HG03558 (cell line): ENCODE results near the gene OR10K2.
"Not testable (repeated sequence)": the region's sequence is repeated elsewhere in the genome, so short reads cannot be mapped to it uniquely, and the experiment has no call there.

Experiments used
- ATAC-seq: cut with Tn5 transposase; IDR thresholded peaks from one replicate; pipeline ENCODE4 v1.9.1; 2021; ENCODE audit warnings: moderate number of reproducible peaks; ENCODE audit not compliant: unreplicated experiment; ENCODE audit errors: extremely low read depth

OR10K2 gene

GRCh38 chr1:158426137-158426536, at the start of gene OR10K2:
Gene OR10K2, minus strand, starts transcription at chr1:158426237. Its CDS starts 5,371 bp downstream, at chr1:158420866.
- ATAC-seq: no peak

GRCh38 chr1:158471920-158472319, 45.9 kb upstream of the OR10K2 start, which contains the start of gene OR10R2:
Gene OR10R2, plus strand, starts transcription at chr1:158472220. Its CDS starts 106 bp downstream, at chr1:158472326.
- ATAC-seq: no peak

- no peak for ATAC-seq
Observed at GRCh38 chr1:158461534-158461933, 35.5 kb upstream of the OR10K2 start, which contains the start of gene OR10K1. Gene OR10K1, plus strand, starts transcription at chr1:158461834. Its CDS starts 3,728 bp downstream, at chr1:158465562.

- no peak for ATAC-seq
Observed at GRCh38 chr1:158458263-158458662, 32.2 kb upstream of the OR10K2 start.

- ATAC-seq: no peak
Observed at GRCh38 chr1:158457246-158457645, 31.2 kb upstream of the OR10K2 start.

- ATAC-seq: no peak
Observed at GRCh38 chr1:158454537-158454936, 28.5 kb upstream of the OR10K2 start.

GRCh38 chr1:158445376-158445775, 19.3 kb upstream of the OR10K2 start:
- no peak for ATAC-seq

- ATAC-seq: no peak
Observed at GRCh38 chr1:158434741-158435140, 8.7 kb upstream of the OR10K2 start.

GRCh38 chr1:158430163-158430562, 4.1 kb upstream of the OR10K2 start:
- not testable (repeated sequence) for ATAC-seq

GRCh38 chr1:158425027-158425426, 1.0 kb downstream of the OR10K2 start:
- ATAC-seq: no peak

- ATAC-seq: no peak
Observed at GRCh38 chr1:158422212-158422611, 3.8 kb downstream of the OR10K2 start.

GRCh38 chr1:158417586-158417985, 8.5 kb downstream of the OR10K2 start:
- no peak for ATAC-seq

- ATAC-seq: no peak
Observed at GRCh38 chr1:158414651-158415345, 11.2 kb downstream of the OR10K2 start.

- no peak for ATAC-seq
Observed at GRCh38 chr1:158407092-158407491, 18.9 kb downstream of the OR10K2 start.

- no peak for ATAC-seq
Observed at GRCh38 chr1:158400871-158401270, 25.2 kb downstream of the OR10K2 start.

- no peak for ATAC-seq
Observed at GRCh38 chr1:158398818-158399514, 27.1 kb downstream of the OR10K2 start, which contains the start of gene OR10T2. Gene OR10T2, minus strand, starts transcription at chr1:158399466. Its CDS starts 0 bp downstream, at chr1:158399466.

GRCh38 chr1:158396646-158397045, 29.4 kb downstream of the OR10K2 start:
- ATAC-seq: no peak

GRCh38 chr1:158393476-158393875, 32.6 kb downstream of the OR10K2 start:
- no peak for ATAC-seq

- no peak for ATAC-seq
Observed at GRCh38 chr1:158391099-158391498, 34.9 kb downstream of the OR10K2 start.

- no peak for ATAC-seq
Observed at GRCh38 chr1:158390331-158390730, 35.7 kb downstream of the OR10K2 start.

GRCh38 chr1:158374860-158375259, 51.2 kb downstream of the OR10K2 start:
- no peak for ATAC-seq
